Measurements from ENCODE around the gene ARL6.

The ARL6 gene

GRCh38 chr3:97778152-97778551 is 13.6 kb downstream of the ARL6 start:
- no peak overlapping the region for H3K4me3 ChIP-seq (ENCODE audit: low read depth in 1 of 2, low read length in 2 of 2)
- peaks cover 0 to 3% of the 10 kb centered on the region in 2 donors for H3K4me1 ChIP-seq (ENCODE audit: control insufficient read depth in 1 of 2, insufficient read depth in 2 of 2, low read length in 2 of 2)
- H3K27me3 ChIP-seq (ENCODE audit: low read depth, low read length): no peaks in the 10 kb centered on the region
- H3K27ac ChIP-seq (ENCODE audit: low read length): no peak overlapping the region
- H3K9me3 ChIP-seq (ENCODE audit: control insufficient read depth in 1 of 2, low read length in 2 of 2): no peaks in the 10 kb centered on the region
- H3K36me3 ChIP-seq (ENCODE audit: control insufficient read depth in 1 of 2, insufficient read depth in 2 of 2, low read length in 2 of 2): peaks cover 0 to 5% of the 10 kb centered on the region in 2 donors

- Histone ChIP-seq H3K9me3 (ENCODE audit: control insufficient read depth in 1 of 2, low read length in 2 of 2) (no peaks in the 10 kb centered on the region), H3K36me3 (ENCODE audit: control insufficient read depth in 1 of 2, insufficient read depth in 2 of 2, low read length in 2 of 2) (peaks cover 0 to under 1% of the 10 kb centered on the region in 2 donors), H3K4me3 (ENCODE audit: low read depth in 1 of 2, low read length in 2 of 2) (no peak overlapping the region), H3K27ac (ENCODE audit: low read length) (no peak overlapping the region), H3K4me1 (ENCODE audit: control insufficient read depth in 1 of 2, insufficient read depth in 2 of 2, low read length in 2 of 2) (no peaks in the 10 kb centered on the region), H3K27me3 (ENCODE audit: low read depth, low read length) (no peaks in the 10 kb centered on the region)
Measured at GRCh38 chr3:97793420-97794019, 29.0 kb downstream of the ARL6 start.

DNA sequence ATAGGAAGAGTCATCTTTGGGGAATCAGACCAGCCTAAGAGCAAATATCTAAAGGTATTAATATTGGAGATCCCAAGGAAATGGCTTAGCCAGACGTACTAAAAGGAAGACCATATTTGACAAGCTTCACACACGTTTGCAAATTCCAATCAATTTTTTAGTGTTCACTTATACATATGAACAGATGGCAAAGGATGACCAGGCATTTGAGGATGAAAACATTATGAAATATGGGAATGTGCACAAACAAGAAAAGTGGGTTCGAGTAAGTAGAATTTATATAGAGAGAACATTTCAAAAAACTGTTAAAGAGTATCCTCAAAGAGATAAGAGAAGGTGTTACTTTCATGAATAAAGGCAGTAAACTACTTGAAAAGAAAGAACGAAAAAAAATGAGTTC is 31.4 kb downstream of the ARL6 start:
- Histone ChIP-seq H3K27me3 (ENCODE audit: low read depth, low read length) (no peaks in the 10 kb centered on the region), H3K9me3 (ENCODE audit: control insufficient read depth in 1 of 2, low read length in 2 of 2) (no peaks in the 10 kb centered on the region), H3K4me3 (ENCODE audit: low read depth in 1 of 2, low read length in 2 of 2) (no peak overlapping the region), H3K27ac (ENCODE audit: low read length) (no peak overlapping the region), H3K36me3 (ENCODE audit: control insufficient read depth in 1 of 2, insufficient read depth in 2 of 2, low read length in 2 of 2) (no peaks in the 10 kb centered on the region), H3K4me1 (ENCODE audit: control insufficient read depth in 1 of 2, insufficient read depth in 2 of 2, low read length in 2 of 2) (no peaks in the 10 kb centered on the region)

DNA sequence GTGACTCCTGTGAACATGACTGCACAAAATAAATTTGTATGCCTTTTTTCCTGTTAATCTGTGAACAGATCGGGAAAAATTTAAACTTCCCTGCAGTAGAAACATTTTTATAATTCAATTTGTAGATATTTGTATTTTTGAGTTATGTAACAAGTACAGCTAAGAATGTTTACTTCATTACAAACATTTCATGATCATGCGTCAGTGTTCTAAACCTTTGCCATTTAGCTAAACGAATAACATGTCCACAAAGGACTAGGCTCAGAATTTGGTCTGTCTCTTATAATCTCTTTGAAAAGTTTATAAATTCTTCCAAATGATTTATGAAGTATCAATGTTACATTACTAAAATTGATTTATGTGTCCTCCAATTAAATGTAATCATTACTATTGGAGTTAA is 39.9 kb downstream of the ARL6 start:
- H3K27ac ChIP-seq (ENCODE audit: low read length): no peak overlapping the region
- H3K9me3 ChIP-seq (ENCODE audit: control insufficient read depth in 1 of 2, low read length in 2 of 2): no peaks in the 10 kb centered on the region
- no peaks in the 10 kb centered on the region for H3K27me3 ChIP-seq (ENCODE audit: low read depth, low read length)
- H3K4me3 ChIP-seq (ENCODE audit: low read depth in 1 of 2, low read length in 2 of 2): no peak overlapping the region
- H3K36me3 ChIP-seq (ENCODE audit: control insufficient read depth in 1 of 2, insufficient read depth in 2 of 2, low read length in 2 of 2): no peaks in the 10 kb centered on the region
- peaks cover 0 to 9% of the 10 kb centered on the region in 2 donors for H3K4me1 ChIP-seq (ENCODE audit: control insufficient read depth in 1 of 2, insufficient read depth in 2 of 2, low read length in 2 of 2)

DNA sequence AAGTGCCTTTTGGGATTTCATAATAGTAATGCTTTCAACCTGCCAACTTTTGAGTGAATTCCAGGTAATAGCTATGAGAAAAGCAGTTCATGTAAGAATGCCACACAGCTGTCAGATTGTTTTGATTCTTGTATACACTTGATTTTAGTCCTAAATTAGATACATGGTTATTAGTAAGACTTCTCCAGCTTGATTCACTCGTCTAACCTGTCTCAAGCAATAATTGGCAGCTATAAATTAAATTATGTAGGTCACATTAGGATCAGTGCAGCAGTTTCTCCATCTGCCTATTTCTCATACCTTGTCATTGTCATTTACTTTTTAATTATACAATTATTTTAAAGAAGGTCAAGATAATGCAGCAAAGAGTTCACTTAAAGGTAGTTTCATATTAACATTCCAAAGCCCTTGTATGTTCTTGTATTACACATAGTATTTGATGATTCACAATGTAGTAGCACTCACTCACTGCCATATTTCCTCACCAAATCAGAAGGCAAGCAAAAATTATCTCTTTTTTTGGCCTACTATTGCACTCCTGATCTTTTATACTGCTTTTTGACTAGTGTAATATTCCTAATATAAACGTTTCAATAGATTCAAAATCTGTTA is 46.3 kb downstream of the ARL6 start:
- no peaks in the 10 kb centered on the region for H3K27me3 ChIP-seq (ENCODE audit: low read depth, low read length)
- H3K9me3 ChIP-seq (ENCODE audit: control insufficient read depth in 1 of 2, low read length in 2 of 2): no peaks in the 10 kb centered on the region
- no peak overlapping the region for H3K27ac ChIP-seq (ENCODE audit: low read length)
- no peak overlapping the region for H3K4me3 ChIP-seq (ENCODE audit: low read depth in 1 of 2, low read length in 2 of 2)
- no peaks in the 10 kb centered on the region for H3K4me1 ChIP-seq (ENCODE audit: control insufficient read depth in 1 of 2, insufficient read depth in 2 of 2, low read length in 2 of 2)
- no peaks in the 10 kb centered on the region for H3K36me3 ChIP-seq (ENCODE audit: control insufficient read depth in 1 of 2, insufficient read depth in 2 of 2, low read length in 2 of 2)

GRCh38 chr3:97815149-97815917 is 50.8 kb downstream of the ARL6 start:
- no peaks in the 10 kb centered on the region for H3K9me3 ChIP-seq (ENCODE audit: control insufficient read depth in 1 of 2, low read length in 2 of 2)
- H3K27me3 ChIP-seq (ENCODE audit: low read depth, low read length): no peaks in the 10 kb centered on the region
- no peak overlapping the region for H3K4me3 ChIP-seq (ENCODE audit: low read depth in 1 of 2, low read length in 2 of 2)
- H3K36me3 ChIP-seq (ENCODE audit: control insufficient read depth in 1 of 2, insufficient read depth in 2 of 2, low read length in 2 of 2): no peaks in the 10 kb centered on the region
- no peaks in the 10 kb centered on the region for H3K4me1 ChIP-seq (ENCODE audit: control insufficient read depth in 1 of 2, insufficient read depth in 2 of 2, low read length in 2 of 2)
- H3K27ac ChIP-seq (ENCODE audit: low read length): no peak overlapping the region

DNA sequence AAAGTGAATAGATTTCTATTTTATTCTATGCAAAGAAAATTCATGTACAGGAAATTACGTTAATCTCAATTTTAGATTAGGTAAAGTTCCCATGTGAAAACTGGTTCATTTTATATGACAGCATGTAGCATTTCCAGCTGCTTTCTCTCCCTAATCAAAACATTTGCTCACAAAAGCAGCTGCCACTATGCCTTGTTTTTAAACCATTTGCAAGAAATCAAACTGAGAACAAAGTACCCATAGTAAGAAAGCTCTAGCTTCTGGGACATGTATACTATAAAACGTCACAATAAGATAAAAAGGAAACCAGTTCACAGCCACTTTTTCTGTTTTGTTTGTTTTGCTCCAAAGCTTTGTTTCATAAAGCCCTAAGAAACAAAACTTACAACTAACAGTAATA is 52.3 kb downstream of the ARL6 start:
- Histone ChIP-seq H3K9me3 (ENCODE audit: control insufficient read depth in 1 of 2, low read length in 2 of 2) (no peaks in the 10 kb centered on the region), H3K36me3 (ENCODE audit: control insufficient read depth in 1 of 2, insufficient read depth in 2 of 2, low read length in 2 of 2) (no peaks in the 10 kb centered on the region), H3K27ac (ENCODE audit: low read length) (no peak overlapping the region), H3K4me1 (ENCODE audit: control insufficient read depth in 1 of 2, insufficient read depth in 2 of 2, low read length in 2 of 2) (no peaks in the 10 kb centered on the region), H3K4me3 (ENCODE audit: low read depth in 1 of 2, low read length in 2 of 2) (no peak overlapping the region), H3K27me3 (ENCODE audit: low read depth, low read length) (no peaks in the 10 kb centered on the region)

GRCh38 chr3:97817965-97818364 is 53.4 kb downstream of the ARL6 start:
- no peaks in the 10 kb centered on the region for H3K36me3 ChIP-seq (ENCODE audit: control insufficient read depth in 1 of 2, insufficient read depth in 2 of 2, low read length in 2 of 2)
- H3K9me3 ChIP-seq (ENCODE audit: control insufficient read depth in 1 of 2, low read length in 2 of 2): no peaks in the 10 kb centered on the region
- no peaks in the 10 kb centered on the region for H3K27me3 ChIP-seq (ENCODE audit: low read depth, low read length)
- H3K27ac ChIP-seq (ENCODE audit: low read length): no peak overlapping the region
- H3K4me3 ChIP-seq (ENCODE audit: low read depth in 1 of 2, low read length in 2 of 2): no peak overlapping the region
- H3K4me1 ChIP-seq (ENCODE audit: control insufficient read depth in 1 of 2, insufficient read depth in 2 of 2, low read length in 2 of 2): no peaks in the 10 kb centered on the region

DNA sequence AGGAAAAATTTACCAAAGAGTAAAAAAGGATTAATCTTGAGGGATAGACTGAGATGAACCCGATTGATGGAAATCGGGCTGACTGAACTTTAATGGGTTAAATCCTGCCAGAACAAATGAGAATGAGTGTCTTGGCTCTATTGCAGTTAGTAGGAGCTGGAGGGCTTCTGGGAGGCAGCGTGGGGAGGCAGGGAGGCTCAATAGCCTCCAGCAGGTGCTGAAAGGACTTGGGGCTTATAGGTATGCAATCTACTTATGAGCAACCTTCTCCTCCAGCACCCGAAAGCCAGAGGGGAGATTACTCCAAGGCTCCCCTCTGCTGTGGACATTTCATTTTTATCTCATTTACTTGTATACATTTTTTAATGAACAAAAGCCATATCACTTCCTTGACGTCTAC is 56.2 kb downstream of the ARL6 start:
- H3K27ac ChIP-seq (ENCODE audit: low read length): no peak overlapping the region

GRCh38 chr3:97821287-97821773 is 56.8 kb downstream of the ARL6 start:
- Histone ChIP-seq H3K27me3 (ENCODE audit: low read depth, low read length) (no peaks in the 10 kb centered on the region), H3K4me1 (ENCODE audit: control insufficient read depth in 1 of 2, insufficient read depth in 2 of 2, low read length in 2 of 2) (peaks cover 0 to 13% of the 10 kb centered on the region in 2 donors), H3K9me3 (ENCODE audit: control insufficient read depth in 1 of 2, low read length in 2 of 2) (no peaks in the 10 kb centered on the region), H3K36me3 (ENCODE audit: control insufficient read depth in 1 of 2, insufficient read depth in 2 of 2, low read length in 2 of 2) (no peaks in the 10 kb centered on the region), H3K4me3 (ENCODE audit: low read depth in 1 of 2, low read length in 2 of 2) (peak overlapping the region; percentile 84 to 87), H3K27ac (ENCODE audit: low read length) (peak overlapping the region; percentile 76)

More for the DNA sequence above, 56.2 kb downstream of the ARL6 start:
- H3K4me1 ChIP-seq (ENCODE audit: control insufficient read depth in 1 of 2, insufficient read depth in 2 of 2, low read length in 2 of 2): peaks cover 0 to 13% of the 10 kb centered on the region in 2 donors
- peak overlapping the region; percentile 84 to 87 for H3K4me3 ChIP-seq (ENCODE audit: low read depth in 1 of 2, low read length in 2 of 2)
- H3K36me3 ChIP-seq (ENCODE audit: control insufficient read depth in 1 of 2, insufficient read depth in 2 of 2, low read length in 2 of 2): no peaks in the 10 kb centered on the region
- no peaks in the 10 kb centered on the region for H3K9me3 ChIP-seq (ENCODE audit: control insufficient read depth in 1 of 2, low read length in 2 of 2)
- no peaks in the 10 kb centered on the region for H3K27me3 ChIP-seq (ENCODE audit: low read depth, low read length)

GRCh38 chr3:97821774-97822358 is 57.3 kb downstream of the ARL6 start, which contains the start of gene CRYBG3:
Gene CRYBG3 (plus strand): TSS chr3:97822011. CDS start chr3:97822207, 196 bp downstream.
- H3K4me1 ChIP-seq (ENCODE audit: control insufficient read depth in 1 of 2, insufficient read depth in 2 of 2, low read length in 2 of 2): peaks cover 0 to 13% of the 10 kb centered on the region in 2 donors

More at GRCh38 chr3:97821774-97822358, 57.3 kb downstream of the ARL6 start, which contains the start of gene CRYBG3:
- no peaks in the 10 kb centered on the region for H3K9me3 ChIP-seq (ENCODE audit: control insufficient read depth in 1 of 2, low read length in 2 of 2)
- peak within 1 kb of the TSS; percentile 84 to 87 for H3K4me3 ChIP-seq (ENCODE audit: low read depth in 1 of 2, low read length in 2 of 2)
- H3K27me3 ChIP-seq (ENCODE audit: low read depth, low read length): no peaks in the 10 kb centered on the region
- H3K36me3 ChIP-seq (ENCODE audit: control insufficient read depth in 1 of 2, insufficient read depth in 2 of 2, low read length in 2 of 2): no peaks in the 10 kb centered on the region
- H3K27ac ChIP-seq (ENCODE audit: low read length): peak within 1 kb of the TSS; percentile 76
